Umbilical cord (tissue), 2 donors: Measurements from ENCODE around the gene MSRB1. TPM values are rescaled to one million over a fixed set of nuclear protein-coding genes. Genes with fewer than 3 reads are reported as not detected.
"Not testable (repeated sequence)": the region's sequence is repeated elsewhere in the genome, so short reads cannot be mapped to it uniquely, and the experiment has no call there.

Experiments
- DNase-seq: peaks from one replicate; pipeline ENCODE4 v3.0.0-alpha.2; 2015; ENCODE audit warnings: low spot score
- total RNA-seq: library from RNA; depleted of rRNA; stranded (reverse); fragments of >200 nt; gene quantifications from one replicate; pipeline ENCODE4 v1.2.3, GENCODE V29; 2014; ENCODE audit warnings: low replicate concordance; ENCODE audit not compliant: insufficient read depth

MSRB1 gene
- total RNA-seq, 1 donor from 2014 or later = 2.2 TPM

GRCh38 chr16:1962161-1963153, 19.5 kb upstream of the MSRB1 start:
- DNase-seq = not testable (repeated sequence)

- no peak for DNase-seq
Measured at GRCh38 chr16:1961651-1962067, 18.7 kb upstream of the MSRB1 start.

- DNase-seq = no peak
Measured at GRCh38 chr16:1960665-1961630, 17.9 kb upstream of the MSRB1 start.

- DNase-seq = peak; percentile 89
Measured at GRCh38 chr16:1959269-1960039, 16.5 kb upstream of the MSRB1 start, which contains the start of gene NDUFB10. NDUFB10 (plus strand) TSS chr16:1959538; CDS start chr16:1959625, 87 bp downstream.

- no peak for DNase-seq
Measured at GRCh38 chr16:1958715-1959268, 15.8 kb upstream of the MSRB1 start.

- DNase-seq = not testable (repeated sequence)
Measured at GRCh38 chr16:1958143-1958491, 15.1 kb upstream of the MSRB1 start.

GRCh38 chr16:1957434-1958142, 14.6 kb upstream of the MSRB1 start:
- not testable (repeated sequence) for DNase-seq

- DNase-seq = no peak
Measured at GRCh38 chr16:1953734-1954133, 10.7 kb upstream of the MSRB1 start.

- DNase-seq = no peak
Measured at GRCh38 chr16:1950559-1950958, 7.6 kb upstream of the MSRB1 start.

- no peak for DNase-seq
Measured at GRCh38 chr16:1950047-1950446, 7.0 kb upstream of the MSRB1 start.

- no peak for DNase-seq
Measured at GRCh38 chr16:1949507-1949906, 6.5 kb upstream of the MSRB1 start.

GRCh38 chr16:1947369-1947670, 4.3 kb upstream of the MSRB1 start:
- no peak for DNase-seq

- no peak for DNase-seq
Measured at GRCh38 chr16:1946495-1947368, 3.7 kb upstream of the MSRB1 start.

GRCh38 chr16:1945559-1946391, 2.8 kb upstream of the MSRB1 start:
- DNase-seq = no peak

- no peak for DNase-seq
Measured at GRCh38 chr16:1944612-1945199, 1.7 kb upstream of the MSRB1 start.

GRCh38 chr16:1942047-1942809, 771 bp downstream of the MSRB1 start:
- DNase-seq = no peak
